Effector CD8-positive, alpha-beta T cell (primary cell): ENCODE results near the gene CDH12.

Source experiments
- DNase-seq: peaks from one replicate; lab custom pipeline; 2025; lab: John Stamatoyannopoulos, UW

CDH12 gene

DNA sequence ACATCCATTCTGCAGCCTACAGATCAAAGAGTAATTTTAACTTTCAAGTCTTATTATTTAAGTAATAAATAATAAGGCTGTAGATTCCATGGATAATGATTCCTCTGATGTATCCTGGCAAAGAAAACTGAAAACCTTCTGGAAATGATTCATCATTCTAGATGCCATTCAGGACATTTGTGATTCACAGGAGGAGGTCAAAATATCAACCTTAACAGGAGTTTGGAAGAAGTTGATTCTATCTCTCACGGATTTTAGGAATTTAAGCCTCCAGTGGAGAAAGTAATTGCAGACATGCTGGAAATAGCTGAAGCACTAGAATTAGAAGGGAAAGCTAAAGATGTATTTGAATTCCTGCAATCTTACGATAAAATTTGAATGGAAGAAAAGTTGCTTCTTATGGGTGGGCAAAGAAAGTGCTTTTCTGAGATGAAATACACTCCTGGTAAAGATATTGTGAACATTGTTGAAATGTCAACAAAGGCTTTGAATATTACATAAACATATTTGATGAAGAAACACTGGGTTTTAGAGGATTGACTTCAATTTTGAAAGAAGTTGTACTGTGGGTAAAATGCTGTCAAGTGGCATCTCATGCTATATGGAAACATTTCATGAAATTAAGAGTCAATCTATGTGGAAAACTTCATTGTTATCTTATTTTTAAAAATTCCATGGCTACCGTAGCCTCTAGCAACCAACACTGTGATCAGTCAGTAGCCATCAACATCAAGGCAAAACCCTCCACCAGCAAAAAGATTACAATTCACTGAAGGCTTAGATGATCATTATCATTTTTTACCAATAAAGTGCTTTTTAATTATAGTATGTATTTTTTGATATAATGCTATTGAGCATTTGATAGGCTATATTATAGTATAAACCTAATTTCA is 1141.0 kb downstream of the CDH12 start:
- no peak for DNase-seq

DNA sequence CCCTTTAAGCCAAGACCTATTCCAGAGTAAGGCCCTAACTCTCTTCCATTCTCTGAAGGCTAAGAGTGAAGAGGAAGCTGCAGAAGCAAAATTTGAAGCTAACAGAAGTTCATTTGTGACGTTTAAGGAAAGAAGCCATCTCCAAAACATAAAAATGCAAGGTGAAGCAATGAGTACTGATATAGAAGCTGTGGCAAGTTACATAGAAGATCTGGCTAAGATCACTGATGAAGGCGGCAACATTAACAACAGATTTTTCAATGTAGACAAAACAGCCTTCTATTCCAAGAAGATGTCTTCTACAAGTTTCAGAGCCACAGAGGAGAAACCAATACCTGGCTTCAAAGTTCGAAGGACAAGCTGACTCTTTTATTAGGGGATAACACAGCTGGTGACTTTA is 1143.4 kb downstream of the CDH12 start:
- DNase-seq: no peak

DNA sequence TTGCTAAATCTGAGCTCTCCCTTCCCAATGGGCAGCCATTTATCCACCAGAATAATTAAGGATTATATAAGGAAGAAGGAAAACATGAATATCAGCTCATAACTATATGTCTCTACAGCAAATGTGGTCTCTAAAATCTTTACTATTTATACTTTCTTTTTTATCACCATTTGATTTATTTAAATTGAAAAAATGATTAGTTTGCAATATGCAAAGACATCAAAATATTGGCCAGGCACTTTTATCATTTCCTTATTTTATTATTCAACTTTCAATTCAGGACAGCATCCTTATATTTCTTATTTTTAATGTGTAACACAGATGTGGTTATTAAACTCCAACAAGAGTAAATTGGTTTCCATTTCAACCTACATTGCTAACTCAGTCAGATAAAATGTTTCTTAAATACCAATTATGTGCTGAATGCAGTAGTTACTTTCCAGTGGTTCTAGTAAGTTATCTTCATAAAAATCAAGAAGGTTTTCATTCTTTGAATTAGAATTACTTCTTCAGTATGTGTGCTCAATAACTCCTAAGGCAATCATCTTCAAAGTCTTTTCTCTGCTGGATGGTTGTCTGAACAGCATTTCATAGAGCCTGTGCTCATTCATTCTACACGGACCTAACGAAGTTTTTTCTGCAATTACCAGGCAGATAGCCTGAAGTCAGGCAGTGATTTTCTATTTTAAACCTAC is 1148.0 kb downstream of the CDH12 start:
- no peak for DNase-seq

DNA sequence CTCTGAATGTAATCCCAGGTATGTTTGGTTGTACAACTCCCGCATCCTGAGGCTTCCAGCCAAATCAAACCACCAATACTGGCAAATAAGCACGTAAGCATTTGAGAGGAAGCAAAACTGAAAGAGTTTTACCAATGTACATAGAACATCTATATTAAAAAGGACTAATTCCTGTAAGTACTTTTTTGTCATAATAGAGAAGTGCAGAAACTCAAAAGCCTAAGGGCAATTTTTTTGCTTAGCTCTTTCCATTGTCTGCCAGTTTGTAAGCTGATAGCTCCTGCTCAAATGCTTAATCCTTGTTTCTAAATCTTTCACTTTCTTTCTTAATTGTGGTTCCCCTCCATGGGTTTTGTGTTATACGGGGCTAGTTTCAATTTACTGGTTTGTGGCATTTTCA is 1151.8 kb downstream of the CDH12 start:
- DNase-seq: no peak
